Right lobe of liver (tissue), 6 donors: ENCODE data around the gene TBC1D1. TPM values are rescaled to one million over a fixed set of nuclear protein-coding genes. Genes with fewer than 3 reads are reported as not detected.

Source experiments
- ATAC-seq, 4 donors: fragments of 200-7000 bp; cut with Tn5 transposase; one replicate each; pipeline ENCODE4 v1.9.1; 2020; ENCODE audit warnings: mild to moderate bottlenecking in 4 of 4, moderate library complexity in 4 of 4
- DNase-seq, 3 donors: peaks; one replicate each; pipeline ENCODE4 v3.0.0-alpha.2; 2020
- H3K27ac ChIP-seq, 3 donors: fragments of 200-600 bp; one replicate each; pipeline ENCODE4 v1.8.0; 2022
- H3K27me3 ChIP-seq, 2 donors: fragments of 200-600 bp; one replicate each; pipeline ENCODE4 v1.8.0; 2022
- H3K36me3 ChIP-seq, 4 donors: fragments of 200-600 bp; sonication (generic) in 1 of 4; one replicate each; pipeline versions ENCODE4 v1.5.1 to v1.8.0; 2017 to 2022; ENCODE audit warnings: control low read depth in 1 of 4
- H3K4me1 ChIP-seq, 4 donors: fragments of 200-600 bp; sonication (generic) in 1 of 4; one replicate each; pipeline versions ENCODE4 v1.5.1 to v1.8.0; 2017 to 2022; ENCODE audit warnings: control low read depth in 1 of 4
- H3K4me3 ChIP-seq, 3 donors: fragments of 200-600 bp; one replicate each; pipeline ENCODE4 v1.8.0; 2022
- H3K9me3 ChIP-seq, 4 donors: fragments of 200-600 bp; sonication (generic) in 1 of 4; one replicate each; pipeline versions ENCODE4 v1.5.1 to v1.8.0; 2017 to 2022; ENCODE audit warnings: control low read depth in 1 of 4
- POLR2A ChIP-seq: fragments of 450-650 bp; IDR thresholded peaks from one replicate; pipeline ENCODE4 v1.6.1; 2017; ENCODE audit warnings: antibody characterized with exemption, mild to moderate bottlenecking
- WGBS: methylation state at CpG from one replicate; pipeline ENCODE4 v1.1.6; 2018; ENCODE audit warnings: low coverage, low lambda C conversion rate; ENCODE audit not compliant: insufficient coverage; ENCODE audit errors: missing lambda C conversion rate; 5-methylcytosine and 5-hydroxymethylcytosine counted together
- intact Hi-C, 2 donors: fragments of 100-400 bp; cut with DNase I; formaldehyde crosslinking; loops; one replicate each; pipeline versions ENCODE4 v1.11.2 to v1.14.1; 2022
- total RNA-seq, 6 experiments: library from RNA; depleted of rRNA in 2 of 6; stranded (reverse); fragments of >200 nt in 2 of 6; fragmentation: NEBNext Ultra II Directional in 3 of 6; extraction: Animal tissue kit (Norgen Biotek cat#: 25700) in 3 of 6; gene quantifications; one replicate each; pipeline versions ENCODE4 v1.1.0 to v1.2.4, GENCODE V29; 2016 to 2023
- TF ChIP-seq, protein P1 (sequence below), 4 donors: fragments of 200-600 bp in 3 of 4; fragments of 450-650 bp in 1 of 4; IDR thresholded peaks; one replicate each; pipeline versions ENCODE4 v1.5.1 to v1.8.0; 2016 to 2022; ENCODE audit warnings: antibody characterized with exemption in 4 of 4, mild to moderate bottlenecking in 2 of 4
- donor health status: DM: no; HTN: yes; CAD: no.
- donor health status: DM: no; HTN: no; CAD: no.
- donor health status: DM: no; HTN: no; CAD: no.
- donor health status: DM: no; HTN: yes; CAD: no.
- donor health status: DM: no; HTN: yes; CAD: no.

The TBC1D1 gene
- total RNA-seq, 6 experiments from 2014 or later, result 21.2 to 67.5 (median 35.8) TPM

- Histone ChIP-seq H3K27me3 (no peaks in the 10 kb centered on the region), H3K9me3 (no peaks in the 10 kb centered on the region), H3K36me3 (peaks cover 0 to 15% (median 2%) of the 10 kb centered on the region in 4 donors), H3K27ac (no peak overlapping the region), H3K4me3 (no peak overlapping the region), H3K4me1 (peaks cover 0 to 12% (median 0%) of the 10 kb centered on the region in 4 donors)
- DNase-seq (no peak), ATAC-seq (no peak)
- intact Hi-C loops, result no loop called here
- no peak for TF ChIP-seq POLR2A
- TF ChIP-seq, protein P1, sequence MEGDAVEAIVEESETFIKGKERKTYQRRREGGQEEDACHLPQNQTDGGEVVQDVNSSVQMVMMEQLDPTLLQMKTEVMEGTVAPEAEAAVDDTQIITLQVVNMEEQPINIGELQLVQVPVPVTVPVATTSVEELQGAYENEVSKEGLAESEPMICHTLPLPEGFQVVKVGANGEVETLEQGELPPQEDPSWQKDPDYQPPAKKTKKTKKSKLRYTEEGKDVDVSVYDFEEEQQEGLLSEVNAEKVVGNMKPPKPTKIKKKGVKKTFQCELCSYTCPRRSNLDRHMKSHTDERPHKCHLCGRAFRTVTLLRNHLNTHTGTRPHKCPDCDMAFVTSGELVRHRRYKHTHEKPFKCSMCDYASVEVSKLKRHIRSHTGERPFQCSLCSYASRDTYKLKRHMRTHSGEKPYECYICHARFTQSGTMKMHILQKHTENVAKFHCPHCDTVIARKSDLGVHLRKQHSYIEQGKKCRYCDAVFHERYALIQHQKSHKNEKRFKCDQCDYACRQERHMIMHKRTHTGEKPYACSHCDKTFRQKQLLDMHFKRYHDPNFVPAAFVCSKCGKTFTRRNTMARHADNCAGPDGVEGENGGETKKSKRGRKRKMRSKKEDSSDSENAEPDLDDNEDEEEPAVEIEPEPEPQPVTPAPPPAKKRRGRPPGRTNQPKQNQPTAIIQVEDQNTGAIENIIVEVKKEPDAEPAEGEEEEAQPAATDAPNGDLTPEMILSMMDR (IDR thresholded peaks at IDR 0.05), result no peak
- 20% methylated on average over 1 of the region's 1 CpG for WGBS
Measured at GRCh38 chr4:38091636-38092035, 200.8 kb downstream of the TBC1D1 start.

DNA sequence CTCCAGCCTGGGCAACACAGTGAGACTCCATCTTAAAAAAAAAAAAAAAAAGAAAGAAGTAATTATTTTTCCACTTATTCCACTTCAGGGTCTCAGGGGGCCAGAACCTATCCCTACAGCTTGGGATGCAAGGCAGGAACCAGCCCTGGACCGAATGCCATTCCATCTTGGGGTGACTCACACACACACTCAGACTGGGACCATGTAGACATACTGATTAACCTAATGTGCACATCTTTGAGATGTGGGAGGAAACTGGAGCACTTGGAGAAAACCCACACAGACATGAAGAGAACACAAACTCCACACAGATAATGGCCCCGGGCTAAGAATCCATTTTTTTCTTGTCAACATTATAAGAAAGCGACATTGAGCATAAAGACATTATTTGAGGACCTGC is 201.8 kb downstream of the TBC1D1 start:
- no peak overlapping the region for H3K27ac ChIP-seq
- H3K9me3 ChIP-seq, result no peaks in the 10 kb centered on the region
- ATAC-seq, result no peak
- peaks cover 0 to 15% (median 2%) of the 10 kb centered on the region in 4 donors for H3K36me3 ChIP-seq
- DNase-seq, result no peak
- H3K27me3 ChIP-seq, result no peaks in the 10 kb centered on the region
- TF ChIP-seq, protein P1 (IDR thresholded peaks at IDR 0.05), result no peak
- TF ChIP-seq POLR2A, result no peak
- no peak overlapping the region for H3K4me3 ChIP-seq
- H3K4me1 ChIP-seq, result peaks cover 0 to 7% (median 0%) of the 10 kb centered on the region in 4 donors
- intact Hi-C loops, result no loop called here
- 84% methylated on average over 2 of the region's 3 CpGs for WGBS

DNA sequence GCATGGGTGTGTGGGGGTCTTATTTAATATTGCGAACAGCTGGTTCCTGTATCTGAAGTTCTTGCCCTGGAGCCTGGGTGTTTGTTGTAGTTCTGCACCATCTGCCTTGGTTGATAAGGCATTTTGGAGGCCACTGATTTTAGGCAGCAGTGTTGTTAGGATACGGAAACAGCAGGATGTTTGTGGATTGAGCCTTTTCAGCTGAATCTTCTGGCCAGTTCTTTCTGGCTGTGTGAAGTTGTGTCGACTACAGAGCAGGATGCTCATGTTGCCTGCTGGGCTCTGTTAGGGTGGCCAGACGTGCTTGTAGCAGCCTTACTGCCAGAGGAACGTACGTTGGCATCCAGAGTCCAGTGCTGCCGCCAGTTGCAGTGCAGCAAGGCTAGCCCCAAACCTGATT is 203.5 kb downstream of the TBC1D1 start:
- no peaks in the 10 kb centered on the region for H3K27me3 ChIP-seq
- TF ChIP-seq, protein P1 (IDR thresholded peaks at IDR 0.05), result no peak
- no peak for TF ChIP-seq POLR2A
- H3K4me3 ChIP-seq, result no peak overlapping the region
- intact Hi-C loops, result no loop called here
- no peak overlapping the region for H3K27ac ChIP-seq
- no peak for DNase-seq
- 81% methylated on average over 2 of the region's 7 CpGs for WGBS
- H3K9me3 ChIP-seq, result no peaks in the 10 kb centered on the region
- H3K36me3 ChIP-seq, result peaks cover 0 to 18% (median 2%) of the 10 kb centered on the region in 4 donors
- peak in 1 of 4 donors; percentile 16 for ATAC-seq
- H3K4me1 ChIP-seq, result no peaks in the 10 kb centered on the region

GRCh38 chr4:38095691-38096090 is 204.8 kb downstream of the TBC1D1 start:
- Histone ChIP-seq H3K9me3 (no peaks in the 10 kb centered on the region), H3K4me1 (no peaks in the 10 kb centered on the region), H3K27me3 (no peaks in the 10 kb centered on the region), H3K36me3 (peaks cover 0 to 12% (median 1%) of the 10 kb centered on the region in 4 donors), H3K4me3 (no peak overlapping the region), H3K27ac (no peak overlapping the region)
- intact Hi-C loops, result no loop called here
- 95% methylated on average over 4 of the region's 8 CpGs for WGBS
- no peak for TF ChIP-seq POLR2A
- TF ChIP-seq, protein P1 (IDR thresholded peaks at IDR 0.05), result no peak
- ATAC-seq (no peak), DNase-seq (no peak)

- no peaks in the 10 kb centered on the region for H3K27me3 ChIP-seq
Measured at GRCh38 chr4:38097818-38098217, 206.9 kb downstream of the TBC1D1 start.

More at GRCh38 chr4:38097818-38098217, 206.9 kb downstream of the TBC1D1 start:
- DNase-seq (no peak), ATAC-seq (no peak)
- Histone ChIP-seq H3K36me3 (peaks cover 0 to 12% (median 0%) of the 10 kb centered on the region in 4 donors), H3K9me3 (no peaks in the 10 kb centered on the region), H3K4me1 (no peaks in the 10 kb centered on the region), H3K4me3 (no peak overlapping the region), H3K27ac (no peak overlapping the region)
- no peak for TF ChIP-seq POLR2A
- TF ChIP-seq, protein P1 (IDR thresholded peaks at IDR 0.05), result no peak
- WGBS, result 100% methylated on average over 3 of the region's 4 CpGs
- intact Hi-C loops, result no loop called here
